Astrocyte of the spinal cord (primary cell): ENCODE measurements around the gene TPRN.
A peak's percentile ranks its signal among the peaks of the same experiment; 100 is the strongest.

Source experiments
- DNase-seq: peaks from one replicate; pipeline ENCODE4 v3.0.0; 2011; ENCODE audit warnings: low read depth, low spot score
- H3K4me3 ChIP-seq: 2 replicates; pipeline ENCODE4 v1.5.1; 2011; ENCODE audit warnings: low read depth, mild to moderate bottlenecking, low read length, moderate library complexity
- CTCF ChIP-seq: IDR thresholded peaks from 2 replicates; pipeline ENCODE4 v1.5.1; 2012; ENCODE audit warnings: low read depth, mild to moderate bottlenecking, low read length, inconsistent platforms
- in situ Hi-C: cut with HindIII; loops from 2 replicates; pipeline ENCODE4 v1.10.0; 2017; ENCODE audit warnings: low sequenced_read_pairs

TPRN gene

GRCh38 chr9:137191245-137191644 lies 9.3 kb downstream of the TPRN start:
- no peak overlapping the region for H3K4me3 ChIP-seq
- in situ Hi-C loops = no loop called here
- no peak for DNase-seq
- TF ChIP-seq CTCF = no peak

- DNase-seq = no peak
- H3K4me3 ChIP-seq = no peak overlapping the region
- in situ Hi-C loops = no loop called here
- no peak for TF ChIP-seq CTCF
Measured at GRCh38 chr9:137190315-137190856, 10.2 kb downstream of the TPRN start.

GRCh38 chr9:137189297-137190295 lies 10.9 kb downstream of the TPRN start:
- no peak for DNase-seq
- no peak for TF ChIP-seq CTCF
- in situ Hi-C loops = no loop called here
- H3K4me3 ChIP-seq = peak overlapping the region; percentile 87

- peak; percentile 58 for TF ChIP-seq CTCF
- peak; percentile 94 for DNase-seq
- in situ Hi-C loops = no loop called here
- peak within 1 kb of the TSS; percentile 87 for H3K4me3 ChIP-seq
Measured at GRCh38 chr9:137188490-137189296, 11.8 kb downstream of the TPRN start, which contains the start of the genes ANAPC2 and SSNA1. Gene ANAPC2 (minus strand): TSS chr9:137188560. CDS start chr9:137188532, 28 bp downstream. Gene SSNA1 (plus strand): TSS chr9:137188676. CDS start chr9:137188727, 51 bp downstream.

GRCh38 chr9:137188086-137188489 lies 12.5 kb downstream of the TPRN start:
- TF ChIP-seq CTCF = no peak
- in situ Hi-C loops = no loop called here
- H3K4me3 ChIP-seq = peak overlapping the region; percentile 87
- DNase-seq = no peak

- peak overlapping the region; percentile 87 for H3K4me3 ChIP-seq
- no peak for TF ChIP-seq CTCF
- in situ Hi-C loops = no loop called here
- DNase-seq = no peak
Measured at GRCh38 chr9:137187386-137187785, 13.2 kb downstream of the TPRN start.
